GM23248 (cell line): ENCODE measurements around the gene HOXC9. TPM values are rescaled to one million over a fixed set of nuclear protein-coding genes. Genes with fewer than 3 reads are reported as not detected.

Source experiments
- DNase-seq: peaks from one replicate; pipeline ENCODE4 v3.0.0-alpha.2; 2015
- H2AFZ ChIP-seq: fragments of 200-600 bp; sonication (generic); 2 replicates; pipeline ENCODE4 v1.6.1; 2016; ENCODE audit warnings: antibody characterized with exemption
- H3F3A ChIP-seq: fragments of 200-600 bp; sonication (generic); 2 replicates; pipeline ENCODE4 v1.6.1; 2016; ENCODE audit warnings: mild to moderate bottlenecking, antibody characterized with exemption, mixed run types; ENCODE audit not compliant: insufficient read depth
- H3K27ac ChIP-seq: fragments of 200-600 bp; sonication (generic); 2 replicates; pipeline ENCODE4 v1.5.1; 2016; ENCODE audit warnings: mild to moderate bottlenecking
- H3K27me3 ChIP-seq: fragments of 200-600 bp; sonication (generic); replicated peaks from 2 replicates; pipeline ENCODE4 v1.6.1; 2016; ENCODE audit warnings: mild to moderate bottlenecking; ENCODE audit not compliant: insufficient read depth
- H3K36me3 ChIP-seq: fragments of 200-600 bp; sonication (generic); 2 replicates; pipeline ENCODE4 v1.6.1; 2016; ENCODE audit warnings: low read depth, mild to moderate bottlenecking
- H3K4me1 ChIP-seq: fragments of 200-600 bp; sonication (generic); 2 replicates; pipeline ENCODE4 v1.6.1; 2016; ENCODE audit warnings: mild to moderate bottlenecking; ENCODE audit not compliant: insufficient read depth
- H3K4me2 ChIP-seq: fragments of 200-600 bp; sonication (generic); one replicate; pipeline ENCODE4 v1.6.1; 2016; ENCODE audit warnings: mild to moderate bottlenecking; ENCODE audit not compliant: unreplicated experiment
- H3K4me3 ChIP-seq: fragments of 200-600 bp; sonication (generic); 2 replicates; pipeline ENCODE4 v1.5.1; 2016; ENCODE audit warnings: mild to moderate bottlenecking
- H3K79me2 ChIP-seq: fragments of 200-600 bp; sonication (generic); 2 replicates; pipeline ENCODE4 v1.6.1; 2016; ENCODE audit warnings: mild to moderate bottlenecking; ENCODE audit not compliant: insufficient read depth
- H3K9ac ChIP-seq: fragments of 200-600 bp; sonication (generic); 2 replicates; pipeline ENCODE4 v1.6.1; 2016; ENCODE audit warnings: mild to moderate bottlenecking
- H3K9me2 ChIP-seq: fragments of 200-600 bp; sonication (generic); 2 replicates; pipeline ENCODE4 v1.6.1; 2016; ENCODE audit warnings: mixed run types, mild to moderate bottlenecking, moderate library complexity; ENCODE audit not compliant: insufficient read depth
- H3K9me3 ChIP-seq: fragments of 200-600 bp; sonication (generic); one replicate; pipeline ENCODE4 v1.6.1; 2017; ENCODE audit warnings: low read depth
- H4K20me1 ChIP-seq: fragments of 200-600 bp; sonication (generic); 2 replicates; pipeline ENCODE4 v1.6.0; 2016; ENCODE audit not compliant: insufficient read depth
- EZH2 ChIP-seq: fragments of 200-600 bp; sonication (generic); IDR thresholded peaks from 2 replicates; pipeline ENCODE4 v1.6.1; 2018; ENCODE audit warnings: antibody characterized with exemption, mild to moderate bottlenecking; ENCODE audit not compliant: insufficient read depth, poor library complexity, severe bottlenecking
- EZH2phosphoT487 ChIP-seq: fragments of 200-600 bp; sonication (generic); IDR thresholded peaks from 2 replicates; pipeline ENCODE4 v1.6.1; 2018; ENCODE audit warnings: antibody characterized with exemption, moderate library complexity, mild to moderate bottlenecking, low read depth; ENCODE audit not compliant: insufficient read depth
- WGBS, 2 experiments: methylation state at CpG; one replicate each; pipeline ENCODE4 v1.1.6; 2015 to 2017; ENCODE audit warnings: low lambda C conversion rate in 2 of 2, low coverage in 1 of 2; ENCODE audit errors: missing lambda C conversion rate in 2 of 2; 5-methylcytosine and 5-hydroxymethylcytosine counted together
- in situ Hi-C: fragments of 300-500 bp; cut with MboI; formaldehyde crosslinking; loops from 2 replicates; pipeline ENCODE4 v1.15.0; 2020
- polyA plus RNA-seq: library from polyadenylated mRNA; unstranded; fragments of >200 nt; fragmentation: Nextera tagmentation; extraction: Ambion mirVana; gene quantifications from 2 replicates; pipeline ENCODE4 v1.2.1, GENCODE V29; 2016
- total RNA-seq: library from RNA; depleted of rRNA; stranded (reverse); fragments of >200 nt; shearing (Covaris generic); gene quantifications from 2 replicates; pipeline ENCODE4 v1.2.3, GENCODE V29; 2014

The HOXC9 gene
- total and polyA plus RNA-seq, 2 experiments from 2014 or later: 2.5 to 5.5 TPM

GRCh38 chr12:53971686-53972085, 28.3 kb upstream of the HOXC9 start:
- Histone ChIP-seq H3K27me3 (peaks cover 99% of the 10 kb centered on the region), H4K20me1 (no peaks in the 10 kb centered on the region), H2AFZ (no peak overlapping the region), H3F3A (no peaks in the 10 kb centered on the region), H3K27ac (no peak overlapping the region), H3K79me2 (no peaks in the 10 kb centered on the region), H3K36me3 (no peaks in the 10 kb centered on the region), H3K4me2 (no peak overlapping the region), H3K4me1 (no peaks in the 10 kb centered on the region), H3K4me3 (no peak overlapping the region), H3K9me2 (no peaks in the 10 kb centered on the region), H3K9me3 (no peaks in the 10 kb centered on the region), H3K9ac (no peak overlapping the region)
- WGBS, 2 experiments: 46 to 55% methylated on average over 2 of the region's 2 CpGs
- TF ChIP-seq EZH2: no peak
- no peak for TF ChIP-seq EZH2phosphoT487
- in situ Hi-C loops: no loop called here
- no peak for DNase-seq

GRCh38 chr12:53972152-53972702, 27.7 kb upstream of the HOXC9 start:
- no peak for TF ChIP-seq EZH2
- TF ChIP-seq EZH2phosphoT487: no peak; the same call in 1 of the 2 replicates
- Histone ChIP-seq H3K36me3 (no peaks in the 10 kb centered on the region), H3K9me2 (no peaks in the 10 kb centered on the region), H3K9ac (no peak overlapping the region), H3K27me3 (peaks cover 99% of the 10 kb centered on the region), H3K79me2 (no peaks in the 10 kb centered on the region), H3F3A (no peaks in the 10 kb centered on the region), H3K4me1 (no peaks in the 10 kb centered on the region), H2AFZ (no peak overlapping the region), H3K4me2 (no peak overlapping the region), H3K27ac (no peak overlapping the region), H3K9me3 (no peaks in the 10 kb centered on the region), H3K4me3 (no peak overlapping the region), H4K20me1 (no peaks in the 10 kb centered on the region)
- 27 to 31% methylated on average over 9 of the region's 9 CpGs for WGBS, 2 experiments
- DNase-seq: peak; percentile 70
- in situ Hi-C loops: no loop called here

GRCh38 chr12:53972722-53973235, 27.2 kb upstream of the HOXC9 start, which contains the start of gene HOXC11:
TSS of gene HOXC11 (plus strand) at chr12:53973126. CDS start at chr12:53973242, 116 bp downstream.
- Histone ChIP-seq H4K20me1 (no peaks in the 10 kb centered on the region), H3K27me3 (peaks cover 99% of the 10 kb centered on the region), H3K79me2 (no peaks in the 10 kb centered on the region), H3K9me3 (no peaks in the 10 kb centered on the region), H3K4me2 (no peak within 1 kb of the TSS), H3K36me3 (no peaks in the 10 kb centered on the region), H3K9me2 (no peaks in the 10 kb centered on the region), H2AFZ (peak within 1 kb of the TSS; percentile 15; the same call in 1 of the 2 replicates), H3K9ac (no peak within 1 kb of the TSS), H3K4me1 (no peaks in the 10 kb centered on the region), H3F3A (no peaks in the 10 kb centered on the region), H3K27ac (no peak within 1 kb of the TSS), H3K4me3 (peak within 1 kb of the TSS; percentile 11; the same call in 1 of the 2 replicates)
- peak; percentile 43; the same call in 1 of the 2 replicates for TF ChIP-seq EZH2phosphoT487
- TF ChIP-seq EZH2: peak; percentile 100
- DNase-seq: no peak
- WGBS, 2 experiments: 10 to 14% methylated on average over 16 to 21 of the region's 21 CpGs
- in situ Hi-C loops: no loop called here

- Histone ChIP-seq H3K9me3 (no peaks in the 10 kb centered on the region), H3K4me1 (no peaks in the 10 kb centered on the region), H3K4me3 (peak overlapping the region; percentile 11; the same call in 1 of the 2 replicates), H4K20me1 (no peaks in the 10 kb centered on the region), H3K36me3 (no peaks in the 10 kb centered on the region), H3K9me2 (no peaks in the 10 kb centered on the region), H3K79me2 (no peaks in the 10 kb centered on the region), H3K4me2 (no peak overlapping the region), H3K9ac (no peak overlapping the region), H2AFZ (peak overlapping the region; percentile 15; the same call in 1 of the 2 replicates), H3K27me3 (peaks cover 99% of the 10 kb centered on the region), H3F3A (no peaks in the 10 kb centered on the region), H3K27ac (no peak overlapping the region)
- 3 to 4% methylated on average over 40 to 68 of the region's 71 CpGs for WGBS, 2 experiments
- in situ Hi-C loops: no loop called here
- DNase-seq: peak; percentile 52
- TF ChIP-seq EZH2 (peak; percentile 86), EZH2phosphoT487 (no peak)
Observed at GRCh38 chr12:53973236-53974042, 26.5 kb upstream of the HOXC9 start.
